Fibroblast of villous mesenchyme (primary cell): ENCODE measurements around the gene ZNF311. TPM values are rescaled to one million over a fixed set of nuclear protein-coding genes. Genes with fewer than 3 reads are reported as not detected.

Source experiments
- DNase-seq: peaks from one replicate; pipeline ENCODE4 v3.0.0-alpha.2; 2010; ENCODE audit warnings: low read depth
- H3K4me3 ChIP-seq: 2 replicates; pipeline ENCODE4 v1.5.1; 2011; ENCODE audit warnings: low read depth, mild to moderate bottlenecking, low read length
- CTCF ChIP-seq: IDR thresholded peaks from 2 replicates; pipeline ENCODE4 v1.5.1; 2012; ENCODE audit warnings: low read depth, mild to moderate bottlenecking, low read length; ENCODE audit not compliant: insufficient read depth
- total RNA-seq: library from RNA; depleted of rRNA; stranded (reverse); fragments of >200 nt; gene quantifications from 2 replicates; pipeline ENCODE4 v1.2.3, GENCODE V29; 2012

ZNF311 gene
- total RNA-seq, 1 donor = 0.43 TPM

- DNase-seq = no peak
Measured at GRCh38 chr6:28983838-28984237, 21.3 kb downstream of the ZNF311 start.

GRCh38 chr6:28982476-28983266, 22.4 kb downstream of the ZNF311 start:
- peak overlapping the region; percentile 94 for H3K4me3 ChIP-seq
- peak; percentile 21 for TF ChIP-seq CTCF
- peak; percentile 69 for DNase-seq

More at GRCh38 chr6:28983838-28984237, 21.3 kb downstream of the ZNF311 start:
- no peak for TF ChIP-seq CTCF
- H3K4me3 ChIP-seq = no peak overlapping the region

GRCh38 chr6:28981833-28982475, 23.2 kb downstream of the ZNF311 start:
- no peak for TF ChIP-seq CTCF
- peak overlapping the region; percentile 94 for H3K4me3 ChIP-seq
- DNase-seq = peak; percentile 95

- TF ChIP-seq CTCF = no peak
- DNase-seq = peak; percentile 78
- peak overlapping the region; percentile 94 for H3K4me3 ChIP-seq
Measured at GRCh38 chr6:28981431-28981832, 23.7 kb downstream of the ZNF311 start.

- TF ChIP-seq CTCF = peak; percentile 56
- peak; percentile 87 for DNase-seq
- peak overlapping the region; percentile 94 for H3K4me3 ChIP-seq
Measured at GRCh38 chr6:28980852-28981430, 24.2 kb downstream of the ZNF311 start.

- TF ChIP-seq CTCF = no peak
- no peak for DNase-seq
- H3K4me3 ChIP-seq = peak overlapping the region; percentile 94
Measured at GRCh38 chr6:28980137-28980851, 24.8 kb downstream of the ZNF311 start.
